Epithelial cell of esophagus (primary cell): ENCODE results near the gene RIMBP3C.
"Not testable (repeated sequence)": the region's sequence is repeated elsewhere in the genome, so short reads cannot be mapped to it uniquely, and the experiment has no call there.

Experiments used
- DNase-seq: peaks from one replicate; pipeline ENCODE4 v3.0.0; 2010; ENCODE audit warnings: low read depth
- H3K4me3 ChIP-seq: 2 replicates; pipeline ENCODE4 v1.5.1; 2011; ENCODE audit warnings: mild to moderate bottlenecking, low read length, control low read depth

The RIMBP3C gene

GRCh38 chr22:21550008-21550677 lies 1.1 kb downstream of the RIMBP3C start:
- not testable (repeated sequence) for H3K4me3 ChIP-seq, DNase-seq

DNA sequence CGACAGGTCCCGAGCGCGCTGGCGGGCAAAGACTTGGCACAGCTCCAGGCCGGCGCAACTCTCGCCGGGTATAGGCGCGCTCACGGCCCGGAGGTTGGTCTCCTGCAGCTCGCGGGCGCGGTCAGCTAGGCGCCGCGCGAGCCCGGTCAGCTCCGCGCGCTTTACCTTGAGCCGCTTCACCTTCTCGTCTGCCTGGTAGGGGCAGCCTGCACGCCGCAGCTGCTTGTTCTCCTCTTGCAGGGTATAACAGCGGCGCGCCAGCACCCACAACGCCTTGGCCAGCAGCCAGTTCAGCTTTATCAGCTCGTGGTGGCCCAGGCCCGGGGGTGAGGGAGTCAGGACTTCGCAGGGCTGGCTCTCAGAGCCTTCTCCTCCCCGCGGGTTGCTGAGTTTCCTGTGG lies 1.7 kb downstream of the RIMBP3C start:
- not testable (repeated sequence) for DNase-seq, H3K4me3 ChIP-seq

DNA sequence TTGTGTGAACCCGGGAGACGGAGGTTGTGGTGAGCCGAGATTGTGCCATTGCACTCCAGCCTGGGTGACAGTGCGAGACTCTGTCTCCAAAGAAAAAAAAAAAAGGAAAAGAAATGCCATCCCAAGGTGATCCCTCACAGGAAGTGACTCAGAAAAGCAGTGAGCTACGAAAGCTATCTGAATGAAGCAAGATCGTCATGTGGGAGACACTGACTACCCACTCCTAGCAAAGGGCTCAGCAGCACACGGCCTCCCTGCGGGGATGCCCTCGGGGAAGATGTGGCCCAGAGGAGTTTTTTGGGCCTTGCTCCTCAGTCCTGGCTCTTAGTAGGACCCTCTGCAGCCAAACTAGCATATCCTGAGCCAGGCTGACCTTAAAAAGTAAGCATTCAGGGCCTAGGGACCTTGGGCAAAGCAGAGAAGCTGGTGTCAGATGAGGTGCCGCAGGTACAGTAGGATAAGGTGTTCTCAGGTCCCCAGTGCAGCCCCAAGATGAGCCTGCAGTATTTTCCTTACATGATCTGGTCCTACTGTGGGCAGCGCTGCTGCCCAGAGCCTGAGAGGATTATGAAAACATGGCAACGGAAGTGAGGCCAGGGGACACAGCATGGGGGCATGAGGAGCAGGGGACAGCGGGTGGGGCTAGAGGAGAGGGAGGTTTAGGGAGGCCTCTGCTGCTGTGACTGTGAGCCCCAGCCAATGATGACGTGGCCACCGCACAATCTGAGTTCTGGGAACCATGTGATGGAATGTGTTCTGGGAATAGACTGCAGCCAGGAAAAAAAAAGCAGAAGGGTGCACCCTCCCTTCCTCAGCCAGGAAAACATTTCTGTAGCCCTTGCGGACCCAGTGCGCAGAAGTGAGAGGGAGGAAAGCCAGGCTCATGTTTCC lies 6.6 kb downstream of the RIMBP3C start:
- not testable (repeated sequence) for DNase-seq

DNA sequence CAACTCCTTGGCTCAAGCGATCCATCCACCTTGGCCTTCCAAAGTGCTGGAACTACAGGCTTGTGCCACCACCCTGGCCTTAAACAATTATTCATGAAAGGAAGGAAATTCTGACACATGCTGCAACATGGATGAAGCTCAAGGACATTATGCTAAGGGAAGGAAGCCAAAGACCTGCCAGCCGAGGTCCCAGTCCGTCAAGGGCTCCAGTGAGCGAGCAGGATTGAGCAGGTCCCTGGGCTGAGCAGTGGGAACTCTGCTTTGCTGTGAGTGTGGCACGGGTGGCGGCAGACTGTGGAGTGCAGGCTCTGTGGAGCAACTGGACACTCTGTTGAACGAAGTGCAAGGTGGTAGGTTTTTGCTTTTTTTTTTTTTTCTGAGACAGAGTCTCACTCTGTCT lies 11.4 kb downstream of the RIMBP3C start:
- not testable (repeated sequence) for H3K4me3 ChIP-seq, DNase-seq

More for the DNA sequence above, 6.6 kb downstream of the RIMBP3C start:
- not testable (repeated sequence) for H3K4me3 ChIP-seq

- not testable (repeated sequence) for H3K4me3 ChIP-seq, DNase-seq
Measured at GRCh38 chr22:21532863-21533648, 18.2 kb downstream of the RIMBP3C start.

GRCh38 chr22:21531525-21531924 lies 19.7 kb downstream of the RIMBP3C start:
- not testable (repeated sequence) for DNase-seq, H3K4me3 ChIP-seq

DNA sequence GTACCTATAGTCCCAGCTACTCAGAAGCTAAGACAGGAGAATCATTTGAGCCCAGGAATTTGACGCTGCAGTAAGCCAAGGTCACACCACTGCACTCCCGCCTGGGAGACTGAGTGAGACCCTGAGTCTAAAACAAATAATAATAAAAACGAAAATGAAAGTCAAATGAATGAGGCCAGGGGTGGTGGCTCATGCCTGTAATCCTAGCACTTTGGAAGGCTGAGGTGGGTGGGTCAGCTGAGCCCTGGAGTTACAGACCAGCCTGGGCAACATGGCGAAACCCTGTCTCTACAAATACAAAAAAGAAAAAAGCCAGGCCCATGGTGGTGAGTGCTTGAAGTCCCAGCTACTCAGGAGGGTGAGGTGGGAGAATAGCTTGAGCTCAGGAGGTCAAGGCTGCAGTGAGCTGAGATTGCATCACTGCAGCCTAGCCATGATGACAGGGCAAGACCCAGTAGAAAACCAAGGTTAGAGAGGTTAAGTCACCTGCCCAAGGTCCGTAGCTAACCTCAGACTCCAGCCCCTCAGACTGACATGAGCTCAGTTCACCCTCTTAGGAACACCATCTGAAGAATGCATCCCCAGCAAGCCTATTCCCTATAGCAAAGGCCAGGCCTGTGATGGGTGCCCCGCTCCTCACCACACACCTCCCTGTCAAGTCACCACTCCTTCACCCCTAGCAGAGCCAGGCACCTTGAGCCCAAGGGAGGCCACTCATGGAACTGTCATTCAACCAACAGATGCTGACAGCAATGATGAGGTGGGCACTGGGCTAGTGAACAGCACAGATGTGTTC lies 24.4 kb downstream of the RIMBP3C start:
- DNase-seq, H3K4me3 ChIP-seq: not testable (repeated sequence)

DNA sequence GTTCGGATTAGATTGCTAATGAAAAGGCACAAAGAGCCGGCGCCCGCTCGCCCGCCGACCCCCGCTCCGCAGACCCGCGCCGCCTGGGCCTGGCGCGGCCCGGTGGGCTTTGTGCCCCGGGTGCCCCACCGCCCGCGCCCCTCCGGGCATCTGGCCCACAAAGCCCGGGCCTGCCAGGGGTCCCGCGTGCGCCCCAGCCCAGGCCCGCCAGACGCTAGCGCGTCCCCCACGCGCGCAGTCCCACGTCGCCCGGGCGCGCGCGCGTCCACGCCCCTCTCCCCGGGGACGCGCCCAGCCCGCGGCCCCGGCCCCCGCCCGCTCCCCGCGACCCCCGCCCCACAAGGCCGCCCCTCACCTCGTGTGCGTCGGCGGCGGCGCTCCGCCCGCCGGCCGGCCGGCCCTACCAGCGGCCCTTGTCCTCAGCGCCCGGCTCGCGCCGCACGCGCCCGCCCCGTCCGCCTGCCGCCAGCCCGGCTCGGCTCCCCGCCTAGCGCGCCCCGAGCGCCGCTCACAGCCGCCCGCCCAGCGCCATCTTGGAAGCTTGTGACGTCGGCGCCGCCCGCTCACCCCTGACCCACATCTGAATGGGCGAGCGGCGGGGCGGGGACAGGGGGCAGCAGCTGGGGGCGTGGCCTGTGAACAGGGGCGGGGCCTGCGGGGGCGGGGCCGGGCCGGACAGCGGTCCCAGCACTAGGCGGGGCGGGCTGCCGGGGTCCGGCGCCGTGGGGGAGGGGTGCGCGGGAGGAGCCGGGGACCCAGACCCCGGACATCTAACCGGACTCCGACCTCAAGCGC lies 34.1 kb downstream of the RIMBP3C start:
- not testable (repeated sequence) for DNase-seq, H3K4me3 ChIP-seq

GRCh38 chr22:21516522-21516921 lies 34.7 kb downstream of the RIMBP3C start:
- not testable (repeated sequence) for H3K4me3 ChIP-seq, DNase-seq

DNA sequence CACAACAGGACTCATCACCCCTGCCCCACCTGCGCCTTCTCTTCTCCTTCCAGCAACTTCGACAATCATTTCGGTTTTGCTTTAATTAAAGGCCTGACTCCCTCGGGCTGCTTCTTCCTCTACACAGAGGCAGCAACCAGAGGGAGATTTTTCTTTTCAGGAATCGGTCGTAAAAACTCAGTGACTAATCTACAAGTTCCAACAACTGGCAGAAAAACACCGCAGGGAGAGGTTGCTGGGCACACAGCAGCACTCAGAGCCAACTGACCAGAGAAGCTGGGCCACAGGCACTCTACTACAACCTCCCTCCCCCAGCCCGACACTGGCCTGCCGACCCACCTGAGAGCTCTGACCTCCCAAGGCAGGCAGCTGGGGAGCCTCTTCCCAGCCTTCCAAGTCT lies 36.0 kb downstream of the RIMBP3C start:
- not testable (repeated sequence) for H3K4me3 ChIP-seq, DNase-seq

GRCh38 chr22:21514117-21514516 lies 37.1 kb downstream of the RIMBP3C start:
- not testable (repeated sequence) for H3K4me3 ChIP-seq, DNase-seq

GRCh38 chr22:21512022-21512421 lies 39.2 kb downstream of the RIMBP3C start:
- DNase-seq, H3K4me3 ChIP-seq: not testable (repeated sequence)

DNA sequence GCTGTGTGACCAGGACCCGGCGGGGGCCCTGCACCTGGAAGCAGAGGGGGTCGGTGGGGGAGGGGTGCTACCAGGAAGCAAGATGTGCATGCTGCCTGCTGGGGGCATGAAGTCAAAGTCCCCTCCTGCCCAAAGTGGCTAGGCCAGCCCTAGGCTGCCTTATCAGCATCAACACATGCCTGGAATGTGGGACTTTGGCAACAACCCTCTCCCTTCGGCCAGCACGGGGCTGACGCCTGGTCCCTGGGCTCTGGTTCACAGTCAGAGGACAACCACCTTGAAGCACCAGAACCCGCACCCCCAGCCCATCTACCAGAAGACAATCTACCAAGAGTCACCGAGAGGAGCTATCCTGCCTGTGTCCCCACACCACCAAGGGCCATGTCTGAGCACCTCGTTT lies 40.9 kb downstream of the RIMBP3C start:
- H3K4me3 ChIP-seq, DNase-seq: not testable (repeated sequence)

- not testable (repeated sequence) for DNase-seq, H3K4me3 ChIP-seq
Measured at GRCh38 chr22:21499623-21500506, 51.4 kb downstream of the RIMBP3C start.

- not testable (repeated sequence) for DNase-seq
Measured at GRCh38 chr22:21498489-21498888, 52.8 kb downstream of the RIMBP3C start.

GRCh38 chr22:21497984-21498383 lies 53.3 kb downstream of the RIMBP3C start:
- DNase-seq, H3K4me3 ChIP-seq: not testable (repeated sequence)

More at GRCh38 chr22:21498489-21498888, 52.8 kb downstream of the RIMBP3C start:
- H3K4me3 ChIP-seq = not testable (repeated sequence)
